ENCODE results near the gene NME4. TPM values are rescaled to one million over a fixed set of nuclear protein-coding genes. Genes with fewer than 3 reads are reported as not detected.

Gene NME4
- total and polyA plus RNA-seq, 2 donors from 2014 or later = 56.6 to 100 TPM

DNA sequence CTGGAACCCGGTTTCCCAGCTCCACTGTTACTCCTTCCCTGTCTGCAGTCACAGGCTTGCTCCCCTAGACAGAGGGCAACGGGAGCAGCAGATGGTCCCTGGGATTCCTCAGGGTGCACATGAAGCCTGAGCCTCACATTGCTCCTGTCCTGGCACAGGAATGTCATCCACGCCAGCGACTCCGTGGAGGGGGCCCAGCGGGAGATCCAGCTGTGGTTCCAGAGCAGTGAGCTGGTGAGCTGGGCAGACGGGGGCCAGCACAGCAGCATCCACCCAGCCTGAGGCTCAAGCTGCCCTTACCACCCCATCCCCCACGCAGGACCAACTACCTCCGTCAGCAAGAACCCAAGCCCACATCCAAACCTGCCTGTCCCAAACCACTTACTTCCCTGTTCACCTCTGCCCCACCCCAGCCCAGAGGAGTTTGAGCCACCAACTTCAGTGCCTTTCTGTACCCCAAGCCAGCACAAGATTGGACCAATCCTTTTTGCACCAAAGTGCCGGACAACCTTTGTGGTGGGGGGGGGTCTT, 3.1 kb downstream of the NME4 start:
- Histone ChIP-seq H3K27ac (ENCODE audit: low read depth in 2 of 2, low read length in 2 of 2) (no peak overlapping the region), H3K4me3 (ENCODE audit: low read length in 3 of 3) (no peak overlapping the region), H3K36me3 (ENCODE audit: control insufficient read depth in 2 of 3, insufficient read depth in 3 of 3, low read length in 3 of 3) (no peaks in the 10 kb centered on the region), H3K4me1 (ENCODE audit: control insufficient read depth in 2 of 3, insufficient read depth in 2 of 3, low read depth in 1 of 3, low read length in 3 of 3) (peaks cover 0 to 9% (median 0%) of the 10 kb centered on the region in 3 donors), H3K9me3 (ENCODE audit: control insufficient read depth in 2 of 3, insufficient read depth in 1 of 3, low read length in 3 of 3) (no peaks in the 10 kb centered on the region), H3K27me3 (ENCODE audit: control insufficient read depth, insufficient read depth, low read length) (no peaks in the 10 kb centered on the region), H3K9ac (ENCODE audit: low read length in 3 of 3) (no peak overlapping the region)
- no peak for TF ChIP-seq CTCF (IDR thresholded peaks at IDR 0.05; ENCODE audit: borderline replicate concordance, extremely low read depth, insufficient read depth)
- intact Hi-C loops (cut with DNase I) = no loop called here
- DNase-seq = peak in 1 of 5 donors; percentile 77
- FAIRE-seq = no peak

- no peaks in the 10 kb centered on the region for H3K27me3 ChIP-seq (ENCODE audit: control insufficient read depth, insufficient read depth, low read length)
- no peaks in the 10 kb centered on the region for H3K9me3 ChIP-seq (ENCODE audit: control insufficient read depth in 2 of 3, insufficient read depth in 1 of 3, low read length in 3 of 3)
- H3K27ac ChIP-seq (ENCODE audit: low read depth in 2 of 2, low read length in 2 of 2) = peak within 1 kb of the TSS; percentile 83 to 94
- FAIRE-seq (no peak), DNase-seq (peak; percentile 96 to 99 (median 98))
- peak within 1 kb of the TSS; percentile 53 to 71 (median 64) for H3K4me3 ChIP-seq (ENCODE audit: low read length in 3 of 3)
- H3K9ac ChIP-seq (ENCODE audit: low read length in 3 of 3) = peak within 1 kb of the TSS in 2 of 3 donors; percentile 15 to 61
- H3K4me1 ChIP-seq (ENCODE audit: control insufficient read depth in 2 of 3, insufficient read depth in 2 of 3, low read depth in 1 of 3, low read length in 3 of 3) = peaks cover 0 to 7% (median 0%) of the 10 kb centered on the region in 3 donors
- intact Hi-C loops (cut with DNase I) = no loop called here
- no peak for TF ChIP-seq CTCF (IDR thresholded peaks at IDR 0.05; ENCODE audit: borderline replicate concordance, extremely low read depth, insufficient read depth)
- no peaks in the 10 kb centered on the region for H3K36me3 ChIP-seq (ENCODE audit: control insufficient read depth in 2 of 3, insufficient read depth in 3 of 3, low read length in 3 of 3)
Observed at GRCh38 chr16:401468-402348, 4.7 kb downstream of the NME4 start, which contains the start of gene DECR2. TSS of gene DECR2 (plus strand) at chr16:401885. CDS start at chr16:401964, 79 bp downstream.

DNA sequence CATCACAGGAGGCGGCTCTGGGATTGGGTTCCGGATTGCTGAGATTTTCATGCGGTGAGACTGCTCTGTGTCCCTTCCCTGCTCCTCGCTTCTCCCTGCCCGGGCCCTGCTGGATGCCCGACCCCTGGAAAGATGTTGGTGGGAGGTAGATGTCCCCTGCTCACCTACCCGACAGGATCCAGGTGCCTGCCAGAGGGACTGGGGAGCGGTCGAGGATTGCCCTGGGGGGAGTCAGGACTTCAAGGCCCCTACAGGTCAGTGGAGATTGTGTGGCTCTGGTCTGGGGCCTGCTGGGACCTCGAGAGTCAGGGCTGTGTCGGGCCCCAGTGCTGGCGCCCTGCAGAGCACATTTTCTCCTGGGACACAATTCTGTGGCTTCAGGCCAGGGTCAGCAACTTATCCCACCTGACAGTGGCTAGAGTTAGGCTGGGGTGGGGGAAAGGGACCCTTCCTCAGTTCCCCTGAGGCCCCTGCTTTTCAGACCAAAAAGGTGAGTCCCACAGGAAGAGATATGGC, 8.0 kb downstream of the NME4 start:
- H3K9ac ChIP-seq (ENCODE audit: low read length in 3 of 3) = no peak overlapping the region
- intact Hi-C loops (cut with DNase I) = no loop called here
- H3K4me1 ChIP-seq (ENCODE audit: control insufficient read depth in 2 of 3, insufficient read depth in 2 of 3, low read depth in 1 of 3, low read length in 3 of 3) = peaks cover 0 to 4% (median 0%) of the 10 kb centered on the region in 3 donors
- DNase-seq (no peak), FAIRE-seq (no peak)
- TF ChIP-seq CTCF (IDR thresholded peaks at IDR 0.05; ENCODE audit: borderline replicate concordance, extremely low read depth, insufficient read depth) = no peak
- no peak overlapping the region for H3K4me3 ChIP-seq (ENCODE audit: low read length in 3 of 3)
- H3K27me3 ChIP-seq (ENCODE audit: control insufficient read depth, insufficient read depth, low read length) = no peaks in the 10 kb centered on the region
- no peaks in the 10 kb centered on the region for H3K9me3 ChIP-seq (ENCODE audit: control insufficient read depth in 2 of 3, insufficient read depth in 1 of 3, low read length in 3 of 3)
- peaks cover 0 to 5% (median 0%) of the 10 kb centered on the region in 3 donors for H3K36me3 ChIP-seq (ENCODE audit: control insufficient read depth in 2 of 3, insufficient read depth in 3 of 3, low read length in 3 of 3)
- H3K27ac ChIP-seq (ENCODE audit: low read depth in 2 of 2, low read length in 2 of 2) = no peak overlapping the region

All from kidney (tissue), 14 donors.